Lower lobe of right lung (tissue), 2 donors: ENCODE data around the gene PYGM. TPM values are rescaled to one million over a fixed set of nuclear protein-coding genes. Genes with fewer than 3 reads are reported as not detected.

Experiments used
- ATAC-seq, 2 donors: fragments of 200-7000 bp; cut with Tn5 transposase; one replicate each; pipeline ENCODE4 v1.9.1; 2020 to 2022; ENCODE audit warnings: mild to moderate bottlenecking in 2 of 2, moderate library complexity in 2 of 2
- DNase-seq: peaks from one replicate; pipeline ENCODE4 v3.0.0-alpha.2; 2020
- H3K27ac ChIP-seq: fragments of 200-600 bp; one replicate; pipeline ENCODE4 v1.8.0; 2022
- H3K27me3 ChIP-seq: fragments of 200-600 bp; one replicate; pipeline ENCODE4 v1.8.0; 2022; ENCODE audit warnings: low read depth
- H3K36me3 ChIP-seq: fragments of 200-600 bp; one replicate; pipeline ENCODE4 v1.8.0; 2022; ENCODE audit warnings: mild to moderate bottlenecking
- H3K4me1 ChIP-seq: fragments of 200-600 bp; one replicate; pipeline ENCODE4 v1.8.0; 2022
- H3K4me3 ChIP-seq: fragments of 200-600 bp; one replicate; pipeline ENCODE4 v1.8.0; 2022; ENCODE audit warnings: mild to moderate bottlenecking
- H3K9me3 ChIP-seq: fragments of 200-600 bp; one replicate; pipeline ENCODE4 v1.8.0; 2022
- intact Hi-C: fragments of 100-400 bp; cut with DNase I; formaldehyde crosslinking; loops from one replicate; pipeline ENCODE4 v1.11.0; 2022
- total RNA-seq: library from RNA; stranded (reverse); fragmentation: NEBNext Ultra II Directional; extraction: Animal tissue kit (Norgen Biotek cat#: 25700); gene quantifications from one replicate; pipeline ENCODE4 v1.2.1, GENCODE V29; 2021
- TF ChIP-seq, protein P1 (sequence below): fragments of 200-600 bp; IDR thresholded peaks from one replicate; pipeline ENCODE4 v1.8.0; 2022; ENCODE audit warnings: antibody characterized with exemption, mild to moderate bottlenecking
- donor health status: DM: no; HTN: yes; CAD: no; lungs with severe emphysema.

The PYGM gene
- total RNA-seq, 1 donor from 2014 or later = 2.6 TPM

DNA sequence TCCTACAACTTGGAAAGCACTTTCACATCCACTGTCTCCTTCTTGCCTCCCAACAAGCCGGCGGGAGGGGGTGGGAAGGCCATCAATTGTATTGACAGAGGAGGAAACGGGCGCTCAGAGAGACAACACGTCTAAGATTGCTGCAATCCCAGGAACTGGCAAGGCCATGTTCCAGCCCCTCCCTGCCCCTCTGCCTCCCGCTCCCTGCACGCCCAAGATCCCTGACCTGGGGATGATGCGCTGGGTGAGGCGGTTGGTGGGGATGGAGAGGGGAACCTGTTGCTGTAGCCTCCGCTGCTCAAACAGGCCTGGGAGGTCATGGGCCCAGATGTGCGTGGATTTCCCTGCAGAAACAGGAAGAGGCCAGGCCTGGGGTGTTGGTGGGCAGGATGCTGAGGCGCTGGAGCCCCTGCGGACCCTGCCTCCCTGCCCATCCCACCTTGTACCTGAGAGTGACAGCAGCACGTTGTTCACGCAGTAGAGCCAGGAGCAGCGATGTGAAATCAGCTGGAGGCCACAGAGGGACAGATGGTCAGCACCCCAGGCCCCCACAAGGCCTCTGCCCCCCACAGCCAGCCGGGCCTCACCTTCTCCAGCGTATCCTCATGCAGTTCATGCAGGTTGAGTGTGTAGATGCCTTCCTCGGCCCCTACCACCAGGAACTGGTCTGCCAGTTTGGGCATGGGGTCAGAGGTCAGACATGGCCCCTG is 36.4 kb upstream of the PYGM start:
- no peaks in the 10 kb centered on the region for H3K27me3 ChIP-seq
- TF ChIP-seq, protein P1, sequence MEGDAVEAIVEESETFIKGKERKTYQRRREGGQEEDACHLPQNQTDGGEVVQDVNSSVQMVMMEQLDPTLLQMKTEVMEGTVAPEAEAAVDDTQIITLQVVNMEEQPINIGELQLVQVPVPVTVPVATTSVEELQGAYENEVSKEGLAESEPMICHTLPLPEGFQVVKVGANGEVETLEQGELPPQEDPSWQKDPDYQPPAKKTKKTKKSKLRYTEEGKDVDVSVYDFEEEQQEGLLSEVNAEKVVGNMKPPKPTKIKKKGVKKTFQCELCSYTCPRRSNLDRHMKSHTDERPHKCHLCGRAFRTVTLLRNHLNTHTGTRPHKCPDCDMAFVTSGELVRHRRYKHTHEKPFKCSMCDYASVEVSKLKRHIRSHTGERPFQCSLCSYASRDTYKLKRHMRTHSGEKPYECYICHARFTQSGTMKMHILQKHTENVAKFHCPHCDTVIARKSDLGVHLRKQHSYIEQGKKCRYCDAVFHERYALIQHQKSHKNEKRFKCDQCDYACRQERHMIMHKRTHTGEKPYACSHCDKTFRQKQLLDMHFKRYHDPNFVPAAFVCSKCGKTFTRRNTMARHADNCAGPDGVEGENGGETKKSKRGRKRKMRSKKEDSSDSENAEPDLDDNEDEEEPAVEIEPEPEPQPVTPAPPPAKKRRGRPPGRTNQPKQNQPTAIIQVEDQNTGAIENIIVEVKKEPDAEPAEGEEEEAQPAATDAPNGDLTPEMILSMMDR = no peak
- H3K9me3 ChIP-seq = no peaks in the 10 kb centered on the region
- ATAC-seq = no peak
- DNase-seq = peak; percentile 29
- H3K36me3 ChIP-seq = peaks cover 20% of the 10 kb centered on the region
- no peak overlapping the region for H3K4me3 ChIP-seq
- peaks cover 7% of the 10 kb centered on the region for H3K4me1 ChIP-seq
- no peak overlapping the region for H3K27ac ChIP-seq
- intact Hi-C loops = no loop called here

DNA sequence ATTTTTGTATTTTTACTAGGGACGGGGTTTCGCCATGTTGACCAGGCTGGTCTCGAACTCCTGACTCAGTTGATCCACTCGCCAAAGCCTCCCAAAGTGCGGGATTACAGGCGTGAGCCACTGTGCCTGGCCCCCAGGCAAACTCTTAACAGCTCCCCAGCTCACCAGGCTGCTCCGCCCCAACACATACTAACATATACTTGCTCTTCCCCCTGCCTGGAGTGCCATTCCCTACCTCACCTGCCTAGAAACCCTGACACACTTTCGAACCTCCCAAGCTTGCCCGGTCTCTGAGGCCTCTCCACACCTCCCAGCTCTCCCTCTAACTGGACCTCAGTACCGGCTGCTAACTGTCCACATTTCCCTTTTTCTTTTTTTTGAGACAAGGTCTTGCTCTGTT is 34.8 kb upstream of the PYGM start:
- Histone ChIP-seq H3K9me3 (no peaks in the 10 kb centered on the region), H3K4me1 (no peaks in the 10 kb centered on the region), H3K4me3 (no peak overlapping the region), H3K27ac (no peak overlapping the region), H3K36me3 (peaks cover 37% of the 10 kb centered on the region), H3K27me3 (no peaks in the 10 kb centered on the region)
- intact Hi-C loops = no loop called here
- ATAC-seq (no peak), DNase-seq (peak; percentile 21)
- TF ChIP-seq, protein P1 = no peak

DNA sequence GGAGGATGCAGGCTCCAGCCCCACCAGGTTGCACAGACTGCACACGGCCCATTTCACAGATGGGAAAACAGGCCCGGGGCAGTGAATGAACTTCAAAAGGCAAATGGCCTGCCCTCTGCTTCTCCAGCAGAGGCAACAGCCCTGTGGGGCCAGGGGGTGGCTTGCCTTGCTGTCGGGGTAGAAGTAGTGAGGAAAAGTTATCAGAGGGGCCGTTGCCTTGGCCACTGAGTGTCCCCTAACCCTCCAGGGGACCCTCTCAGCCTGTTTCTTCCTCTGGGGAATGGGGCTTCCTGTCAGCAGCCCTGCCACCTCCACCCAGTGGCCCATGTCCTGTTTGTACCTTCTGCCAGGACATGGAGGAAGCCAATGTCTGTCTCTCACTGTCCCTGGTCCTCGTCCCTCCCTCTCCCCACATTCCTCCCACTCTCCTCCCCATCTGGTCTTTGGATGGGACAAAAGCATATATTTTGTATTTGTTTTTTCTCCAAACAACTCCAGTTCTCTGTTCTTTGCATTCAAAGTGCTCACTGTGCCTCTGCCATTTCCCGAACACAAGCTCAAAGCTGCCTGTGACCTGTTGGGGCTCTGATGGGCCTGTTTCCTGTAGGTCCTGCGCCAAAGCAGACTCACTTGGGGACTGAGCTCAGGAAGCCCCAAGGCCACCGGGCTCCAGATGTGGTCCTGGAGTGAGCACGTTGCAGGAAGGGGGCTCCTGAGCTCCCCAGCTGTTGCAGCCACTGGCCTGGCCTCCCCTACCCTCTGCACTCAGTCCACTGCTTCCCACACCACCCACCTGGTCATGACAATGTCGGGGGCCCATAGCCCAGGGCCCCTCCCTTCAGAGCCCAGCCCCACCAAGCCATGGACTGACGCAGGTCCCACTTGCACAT is 33.7 kb upstream of the PYGM start:
- Histone ChIP-seq H3K36me3 (peaks cover 46% of the 10 kb centered on the region), H3K27me3 (no peaks in the 10 kb centered on the region), H3K4me1 (no peaks in the 10 kb centered on the region), H3K27ac (no peak overlapping the region), H3K4me3 (no peak overlapping the region), H3K9me3 (no peaks in the 10 kb centered on the region)
- intact Hi-C loops = no loop called here
- ATAC-seq (no peak), DNase-seq (peak; percentile 38)
- TF ChIP-seq, protein P1 = no peak

DNA sequence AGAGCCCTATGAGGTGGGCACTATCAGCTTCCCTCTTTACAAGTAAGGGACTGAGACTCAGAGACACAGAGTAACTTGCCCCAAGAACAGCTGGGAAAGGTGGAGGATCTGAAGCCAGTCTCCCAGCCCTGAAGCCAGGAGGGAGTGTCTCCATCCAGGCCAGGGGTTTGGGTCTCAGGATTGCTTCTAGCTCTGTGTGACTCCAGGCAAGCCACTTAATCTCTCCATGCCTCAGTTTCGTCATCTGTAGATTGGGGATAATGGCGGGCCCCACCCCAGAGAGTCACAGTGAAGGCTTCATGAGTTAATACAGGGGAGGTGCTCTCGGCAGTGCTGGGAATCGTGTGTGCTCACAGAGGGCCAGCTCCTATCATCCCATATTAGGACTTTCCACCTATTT is 32.7 kb upstream of the PYGM start:
- ATAC-seq = no peak
- Histone ChIP-seq H3K9me3 (no peaks in the 10 kb centered on the region), H3K4me1 (peaks cover 5% of the 10 kb centered on the region), H3K27ac (no peak overlapping the region), H3K27me3 (no peaks in the 10 kb centered on the region), H3K4me3 (no peak overlapping the region), H3K36me3 (peaks cover 46% of the 10 kb centered on the region)
- TF ChIP-seq, protein P1 = no peak
- intact Hi-C loops = no loop called here
- peak; percentile 1 for DNase-seq

DNA sequence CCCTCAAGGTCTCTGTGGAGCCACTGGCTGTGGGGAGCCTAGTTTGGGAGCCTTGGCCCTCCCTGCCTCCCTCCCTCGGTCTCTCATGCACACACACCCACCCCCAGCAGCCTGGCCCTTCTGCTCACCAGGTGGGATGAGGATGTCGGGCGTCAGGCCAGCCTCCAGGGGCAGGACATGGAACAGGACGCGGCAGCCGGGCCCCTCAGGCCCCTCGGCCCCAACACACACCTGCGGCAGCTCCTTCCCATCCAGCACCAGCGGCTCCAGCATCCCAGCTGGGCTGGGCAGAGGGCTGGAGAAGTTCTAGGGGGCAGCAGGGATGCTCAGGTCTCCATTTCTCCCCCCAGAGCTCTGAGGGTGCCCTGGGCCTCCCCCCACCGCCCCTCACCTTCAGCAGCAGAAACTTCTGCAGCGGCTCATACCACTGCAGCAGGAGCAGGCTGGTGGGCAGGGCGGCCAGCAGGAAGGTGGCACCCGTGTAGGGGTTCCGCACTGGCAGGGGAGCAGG is 32.1 kb upstream of the PYGM start:
- intact Hi-C loops = no loop called here
- TF ChIP-seq, protein P1 = no peak
- no peak for ATAC-seq
- Histone ChIP-seq H3K27ac (no peak overlapping the region), H3K9me3 (no peaks in the 10 kb centered on the region), H3K36me3 (peaks cover 40% of the 10 kb centered on the region), H3K4me1 (peaks cover 5% of the 10 kb centered on the region), H3K27me3 (no peaks in the 10 kb centered on the region), H3K4me3 (no peak overlapping the region)
- DNase-seq = peak; percentile 34
